ENCODE results near the gene RAD51AP1.

RAD51AP1 gene

GRCh38 chr12:4496145-4496838 lies 42.4 kb upstream of the RAD51AP1 start:
- no peaks in the 10 kb centered on the region for H3K27me3 ChIP-seq (ENCODE audit: insufficient read depth, low read length, poor library complexity, severe bottlenecking)
- no peak overlapping the region for H3K4me3 ChIP-seq (ENCODE audit: low read length, poor library complexity, severe bottlenecking)
- H3F3A ChIP-seq (ENCODE audit: low read depth), result no peaks in the 10 kb centered on the region
- no peaks in the 10 kb centered on the region for H3K4me1 ChIP-seq (ENCODE audit: insufficient read depth, low read length, poor library complexity, severe bottlenecking)
- TF ChIP-seq CTCF (conservative IDR thresholded peaks at IDR 0.05; ENCODE audit: low read length), result no peak
- H3K9me3 ChIP-seq (ENCODE audit: insufficient read depth, low read depth, low read length), result no peaks in the 10 kb centered on the region
- H3K36me3 ChIP-seq (ENCODE audit: insufficient read depth, low read length), result peaks cover 34% of the 10 kb centered on the region
- no peaks in the 10 kb centered on the region for H3K9me2 ChIP-seq (replicated peaks; ENCODE audit: low read depth, low read length)
- no peak overlapping the region for H2AFZ ChIP-seq (ENCODE audit: low read length)
- no peaks in the 10 kb centered on the region for H4K20me1 ChIP-seq (ENCODE audit: insufficient read depth, low read length, poor library complexity, severe bottlenecking)
- no peak overlapping the region for H3K9ac ChIP-seq (ENCODE audit: low read depth, low read length, poor library complexity, severe bottlenecking)
- no peak overlapping the region for H3K4me2 ChIP-seq (ENCODE audit: low read depth, low read length, poor library complexity, severe bottlenecking)
- no peaks in the 10 kb centered on the region for H3K79me2 ChIP-seq (ENCODE audit: insufficient read depth, low read length)

- Histone ChIP-seq H3K4me3 (ENCODE audit: low read length, poor library complexity, severe bottlenecking) (no peak overlapping the region), H3K27me3 (ENCODE audit: insufficient read depth, low read length, poor library complexity, severe bottlenecking) (no peaks in the 10 kb centered on the region), H3K9ac (ENCODE audit: low read depth, low read length, poor library complexity, severe bottlenecking) (no peak overlapping the region), H3K79me2 (ENCODE audit: insufficient read depth, low read length) (no peaks in the 10 kb centered on the region), H3K9me2 (replicated peaks; ENCODE audit: low read depth, low read length) (no peaks in the 10 kb centered on the region), H3F3A (ENCODE audit: low read depth) (no peaks in the 10 kb centered on the region), H2AFZ (ENCODE audit: low read length) (no peak overlapping the region), H3K9me3 (ENCODE audit: insufficient read depth, low read depth, low read length) (no peaks in the 10 kb centered on the region), H3K4me2 (ENCODE audit: low read depth, low read length, poor library complexity, severe bottlenecking) (no peak overlapping the region), H3K36me3 (ENCODE audit: insufficient read depth, low read length) (peaks cover 50% of the 10 kb centered on the region), H3K4me1 (ENCODE audit: insufficient read depth, low read length, poor library complexity, severe bottlenecking) (no peaks in the 10 kb centered on the region), H4K20me1 (ENCODE audit: insufficient read depth, low read length, poor library complexity, severe bottlenecking) (no peaks in the 10 kb centered on the region)
- TF ChIP-seq EZH2phosphoT487 (IDR thresholded peaks at IDR 0.05; ENCODE audit: borderline replicate concordance) (no peak), CTCF (conservative IDR thresholded peaks at IDR 0.05; ENCODE audit: low read length) (no peak)
Observed at GRCh38 chr12:4499186-4499585, 39.5 kb upstream of the RAD51AP1 start.

- no peaks in the 10 kb centered on the region for H3K9me3 ChIP-seq (ENCODE audit: insufficient read depth, low read depth, low read length)
- no peak for TF ChIP-seq EZH2phosphoT487 (IDR thresholded peaks at IDR 0.05; ENCODE audit: borderline replicate concordance)
- H3K27me3 ChIP-seq (ENCODE audit: insufficient read depth, low read length, poor library complexity, severe bottlenecking), result no peaks in the 10 kb centered on the region
- peaks cover 3% of the 10 kb centered on the region; the same call in 1 of the 2 replicates for H3F3A ChIP-seq (ENCODE audit: low read depth)
- H3K4me3 ChIP-seq (ENCODE audit: low read length, poor library complexity, severe bottlenecking), result no peak overlapping the region
- H3K36me3 ChIP-seq (ENCODE audit: insufficient read depth, low read length), result peaks cover 26% of the 10 kb centered on the region
- H3K9ac ChIP-seq (ENCODE audit: low read depth, low read length, poor library complexity, severe bottlenecking), result no peak overlapping the region
- H2AFZ ChIP-seq (ENCODE audit: low read length), result no peak overlapping the region
- peaks cover 17% of the 10 kb centered on the region for H4K20me1 ChIP-seq (ENCODE audit: insufficient read depth, low read length, poor library complexity, severe bottlenecking)
- no peak overlapping the region for H3K4me2 ChIP-seq (ENCODE audit: low read depth, low read length, poor library complexity, severe bottlenecking)
- H3K9me2 ChIP-seq (replicated peaks; ENCODE audit: low read depth, low read length), result no peaks in the 10 kb centered on the region
- H3K4me1 ChIP-seq (ENCODE audit: insufficient read depth, low read length, poor library complexity, severe bottlenecking), result peaks cover 20% of the 10 kb centered on the region
- no peaks in the 10 kb centered on the region for H3K79me2 ChIP-seq (ENCODE audit: insufficient read depth, low read length)
Observed at GRCh38 chr12:4505376-4505986, 33.2 kb upstream of the RAD51AP1 start.
